NCI-H774 (cell line): Measurements from ENCODE around the gene CFAP20DC.
A peak's percentile ranks its signal among the peaks of the same experiment; 100 is the strongest.

Source experiments
- DNase-seq: peaks from one replicate; lab custom pipeline; 2025; lab: John Stamatoyannopoulos, UW

CFAP20DC gene

DNA sequence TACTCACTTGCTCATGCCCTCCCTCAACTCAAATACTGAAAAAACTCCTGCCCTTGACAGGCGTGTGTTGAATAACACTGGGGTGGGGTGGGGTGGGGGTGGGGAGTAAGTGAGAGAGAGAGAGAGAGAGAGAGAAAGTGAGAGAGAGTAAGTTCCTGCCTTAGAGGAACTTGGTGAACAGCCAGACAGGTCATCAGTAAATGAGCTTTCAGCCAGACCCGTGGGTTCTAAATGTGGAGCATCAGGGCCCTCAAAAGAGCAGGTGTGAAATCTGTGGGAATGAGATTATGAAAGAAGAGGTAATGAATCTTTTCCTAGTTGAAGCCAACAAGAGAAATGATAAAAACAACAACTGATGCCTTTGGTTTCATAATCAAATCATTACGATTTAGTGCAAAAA, 248.9 kb downstream of the CFAP20DC start:
- no peak for DNase-seq

- no peak for DNase-seq
Observed at GRCh38 chr3:58800032-58800431, 249.8 kb downstream of the CFAP20DC start.

DNA sequence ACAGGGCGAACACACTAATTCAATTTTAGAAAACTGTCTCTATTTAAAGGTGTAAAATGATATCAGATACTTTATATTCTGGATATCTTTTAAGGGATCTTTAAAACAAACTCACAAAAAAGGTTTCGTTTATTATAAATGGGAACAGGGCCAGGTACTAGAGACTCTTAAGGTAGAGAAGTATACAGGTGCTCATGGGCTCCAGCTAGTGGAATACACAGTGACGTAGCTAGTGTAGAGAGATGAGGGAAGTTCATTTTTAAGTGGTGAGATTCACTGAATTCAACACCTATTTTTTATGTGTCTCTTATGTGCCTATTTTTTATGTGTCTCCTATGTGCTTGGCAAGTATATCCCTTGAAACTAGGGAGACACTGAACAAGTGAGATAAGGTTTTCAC, 250.6 kb downstream of the CFAP20DC start:
- DNase-seq: no peak

- no peak for DNase-seq
Observed at GRCh38 chr3:58798312-58798711, 251.5 kb downstream of the CFAP20DC start.

GRCh38 chr3:58794750-58795149, 255.1 kb downstream of the CFAP20DC start:
- DNase-seq: no peak

- no peak for DNase-seq
Observed at GRCh38 chr3:58793938-58794337, 255.9 kb downstream of the CFAP20DC start.

GRCh38 chr3:58792921-58793451, 256.8 kb downstream of the CFAP20DC start:
- no peak for DNase-seq

GRCh38 chr3:58789385-58789784, 260.4 kb downstream of the CFAP20DC start:
- DNase-seq: no peak

GRCh38 chr3:58784888-58785287, 264.9 kb downstream of the CFAP20DC start:
- no peak for DNase-seq

GRCh38 chr3:58784425-58784824, 265.4 kb downstream of the CFAP20DC start:
- DNase-seq: no peak

GRCh38 chr3:58783845-58784244, 266.0 kb downstream of the CFAP20DC start:
- DNase-seq: no peak

DNA sequence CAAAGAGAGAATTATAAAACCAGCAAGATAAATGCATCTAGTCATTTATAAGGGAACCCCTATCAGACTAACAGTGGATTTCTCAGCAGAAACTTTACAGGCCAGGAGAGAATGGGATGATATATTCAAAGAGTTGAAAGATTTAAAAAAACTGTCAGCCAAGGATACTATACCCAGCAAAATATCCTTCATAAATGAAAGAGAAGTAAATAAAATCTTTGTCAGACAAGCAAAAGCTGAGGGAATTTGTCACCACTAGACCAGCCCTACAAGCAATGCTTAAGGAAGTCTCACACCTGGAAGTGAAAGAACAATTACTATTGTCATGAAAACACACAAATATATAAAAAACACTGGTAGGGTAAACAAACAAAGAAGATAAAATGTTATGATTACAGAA, 269.9 kb downstream of the CFAP20DC start:
- no peak for DNase-seq

DNA sequence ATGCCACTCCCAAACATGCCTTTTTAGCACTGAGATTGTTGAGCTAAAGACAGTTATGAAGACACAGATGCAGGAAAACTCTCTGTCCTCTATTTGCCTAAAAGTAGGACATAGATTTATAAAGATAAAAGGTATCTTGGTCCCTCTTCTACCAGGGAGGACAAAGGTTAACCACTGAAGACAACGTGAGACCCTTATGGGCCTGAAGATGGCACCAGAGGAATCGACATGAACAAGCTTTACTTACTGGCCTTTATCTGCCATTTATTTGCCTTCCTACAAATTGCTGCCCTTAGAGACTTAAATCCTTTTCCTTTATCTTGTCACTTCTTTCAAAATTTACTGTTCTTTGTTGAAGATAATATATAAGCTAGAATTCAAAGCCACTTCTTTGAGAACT, 273.6 kb downstream of the CFAP20DC start:
- no peak for DNase-seq

DNA sequence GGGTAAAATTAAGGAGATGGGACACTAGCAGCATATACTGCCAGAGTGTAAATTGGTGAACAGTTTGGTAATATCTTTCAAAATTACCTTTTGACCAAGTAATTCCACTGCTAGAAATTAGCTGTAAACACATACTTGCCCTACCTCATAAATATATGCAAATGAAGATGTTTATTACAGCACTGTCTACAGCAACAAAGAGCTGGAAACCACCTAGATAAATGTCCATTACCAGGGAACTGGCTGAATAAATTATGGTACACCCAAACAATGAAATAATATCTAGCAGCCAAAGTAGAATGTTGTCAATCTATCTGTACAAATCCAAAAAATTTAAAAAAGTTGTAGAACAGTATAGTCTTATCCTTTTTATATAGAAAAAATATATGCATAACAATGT, 277.4 kb downstream of the CFAP20DC start:
- DNase-seq: no peak

DNA sequence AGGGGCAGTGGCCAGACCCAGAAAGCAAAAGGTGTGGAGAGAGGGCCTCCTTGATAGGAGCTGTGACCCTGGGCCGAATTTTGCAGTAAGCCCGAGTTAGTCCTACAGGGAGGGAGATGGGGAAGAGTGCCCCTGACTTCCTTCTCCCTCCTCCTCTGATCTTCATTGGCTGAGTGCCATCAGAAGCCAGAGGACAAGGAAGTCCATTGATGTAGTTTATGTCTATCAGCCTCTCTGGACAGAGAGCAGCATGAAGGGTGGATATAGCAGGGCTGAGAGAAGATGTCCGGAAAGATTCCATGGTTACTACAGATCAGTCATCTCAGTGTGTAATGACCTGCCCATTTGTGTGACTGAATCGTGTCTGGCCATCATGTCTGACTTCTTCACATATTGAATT, 280.8 kb downstream of the CFAP20DC start:
- DNase-seq: no peak

DNA sequence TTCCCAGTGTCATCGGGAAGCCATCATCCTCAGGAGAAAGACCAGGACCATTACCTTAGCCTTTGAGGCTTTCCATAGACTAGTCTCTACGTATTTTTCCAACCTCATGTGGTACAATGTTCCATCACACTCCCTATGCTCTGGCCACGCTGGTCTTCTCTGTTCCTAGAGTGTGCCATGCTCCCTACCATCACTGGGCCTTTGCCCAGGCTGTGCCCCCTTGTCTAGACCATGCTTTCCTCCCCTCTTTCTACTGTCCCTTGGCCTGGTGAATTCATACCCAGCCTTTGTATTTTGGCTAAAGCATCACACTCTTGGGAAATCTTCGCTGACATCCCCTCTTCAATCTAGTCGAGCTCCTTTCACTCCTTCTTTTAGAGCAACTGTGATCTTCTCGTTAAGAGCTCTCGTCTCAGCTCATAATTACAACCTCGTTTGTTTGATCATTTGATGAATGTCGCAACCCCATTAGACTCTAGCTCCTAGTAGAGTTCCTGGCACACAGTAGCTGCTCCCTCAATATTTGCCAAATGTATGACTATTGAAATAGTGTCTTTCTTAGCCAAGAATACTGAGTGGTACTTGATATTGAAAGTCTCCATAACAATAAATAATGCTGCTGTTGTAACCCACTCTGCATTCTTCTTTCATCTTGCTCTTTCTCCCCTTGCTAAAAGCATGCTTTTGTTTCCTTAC, 283.1 kb downstream of the CFAP20DC start:
- DNase-seq: peak; percentile 0

GRCh38 chr3:58755150-58755549, 294.7 kb downstream of the CFAP20DC start:
- no peak for DNase-seq

GRCh38 chr3:58754074-58754473, 295.8 kb downstream of the CFAP20DC start:
- no peak for DNase-seq

DNA sequence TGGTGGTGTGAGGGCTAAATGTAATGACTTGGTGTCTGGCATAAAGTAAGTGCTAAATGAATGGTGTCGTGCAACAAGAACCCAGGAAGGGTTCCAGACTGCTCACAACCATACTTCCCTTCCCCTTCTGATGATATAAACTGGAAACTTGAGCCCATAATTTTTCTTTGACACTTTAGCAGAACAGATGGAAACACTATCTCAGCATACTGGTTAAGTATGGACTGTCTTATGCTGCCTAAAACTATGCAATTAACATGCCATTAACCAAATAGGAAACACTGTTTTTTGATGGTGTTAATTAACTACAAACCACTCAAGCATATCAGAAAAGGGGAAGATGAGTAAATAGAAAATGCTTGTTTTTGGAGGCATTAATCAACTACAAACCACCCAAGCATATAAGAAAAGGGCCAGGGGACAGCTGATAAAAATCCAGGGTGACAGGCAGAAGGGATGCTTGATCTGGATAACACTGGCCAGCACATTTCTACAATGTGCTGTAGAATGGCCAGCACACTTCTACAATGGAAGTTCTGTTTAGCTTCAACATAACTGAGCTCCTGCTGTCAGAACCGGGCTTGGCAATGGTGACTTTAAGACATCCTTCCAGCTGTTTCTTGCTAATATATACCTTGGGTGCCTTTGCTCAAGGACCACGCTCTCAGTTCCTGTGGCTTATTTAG, 297.8 kb downstream of the CFAP20DC start:
- DNase-seq: no peak

DNA sequence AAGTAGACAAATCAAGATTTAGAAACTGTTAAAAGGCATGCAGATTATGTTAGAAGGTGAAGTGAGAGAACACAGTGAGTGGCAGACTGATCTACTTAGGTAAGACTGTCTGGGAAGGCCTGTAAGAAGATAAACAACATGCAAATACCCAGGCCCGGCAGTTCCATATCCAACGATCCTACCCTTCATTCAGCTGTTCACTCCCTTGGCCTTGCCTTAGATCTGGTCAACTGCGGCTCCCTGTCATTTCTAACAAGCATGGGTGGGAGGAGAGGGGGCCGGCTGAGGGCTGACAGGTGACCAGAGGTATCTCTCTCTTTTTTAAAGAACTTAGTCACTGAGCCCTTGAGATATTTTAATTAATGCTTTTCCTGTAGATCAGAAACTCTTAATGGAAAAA, 298.6 kb downstream of the CFAP20DC start:
- DNase-seq: no peak

DNA sequence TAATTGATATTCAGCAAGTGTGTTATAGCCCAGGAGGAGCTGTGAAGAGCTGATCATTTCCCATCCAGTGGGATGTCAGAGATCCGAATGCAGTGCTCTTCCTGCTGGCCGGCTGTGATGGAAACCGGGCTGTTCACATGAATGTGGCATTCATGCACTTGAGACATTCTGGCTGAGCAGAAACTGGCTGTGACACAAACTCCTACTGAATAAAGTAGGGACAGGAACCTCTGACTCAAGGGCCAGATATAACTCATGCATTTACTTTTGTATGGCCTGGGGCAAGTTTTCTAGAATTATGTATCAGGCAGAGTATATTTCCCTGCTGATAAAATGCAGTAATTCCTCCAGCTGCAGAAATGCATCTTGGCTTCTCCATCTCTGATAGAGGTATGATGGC, 299.9 kb downstream of the CFAP20DC start:
- DNase-seq: no peak

DNA sequence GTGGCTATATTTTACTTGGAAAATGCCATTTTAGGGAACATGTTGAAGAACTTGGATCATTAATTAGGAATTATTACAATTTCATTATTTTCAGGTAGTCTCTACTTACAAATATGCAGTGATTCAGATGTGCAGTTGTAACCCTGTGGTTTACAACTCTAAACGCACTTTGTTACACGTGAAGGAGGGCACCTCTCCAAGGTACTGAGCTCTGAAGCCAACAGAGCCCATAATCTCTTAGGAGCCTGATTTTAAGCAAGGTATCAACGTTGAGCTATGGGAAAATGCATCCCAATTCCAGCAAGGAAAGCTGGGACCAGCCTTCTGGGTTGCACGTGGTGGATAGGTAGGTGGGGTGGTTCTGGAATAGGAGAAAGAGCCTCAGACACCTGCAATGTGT, 301.8 kb downstream of the CFAP20DC start:
- no peak for DNase-seq

GRCh38 chr3:58746758-58747157, 303.1 kb downstream of the CFAP20DC start:
- DNase-seq: no peak

DNA sequence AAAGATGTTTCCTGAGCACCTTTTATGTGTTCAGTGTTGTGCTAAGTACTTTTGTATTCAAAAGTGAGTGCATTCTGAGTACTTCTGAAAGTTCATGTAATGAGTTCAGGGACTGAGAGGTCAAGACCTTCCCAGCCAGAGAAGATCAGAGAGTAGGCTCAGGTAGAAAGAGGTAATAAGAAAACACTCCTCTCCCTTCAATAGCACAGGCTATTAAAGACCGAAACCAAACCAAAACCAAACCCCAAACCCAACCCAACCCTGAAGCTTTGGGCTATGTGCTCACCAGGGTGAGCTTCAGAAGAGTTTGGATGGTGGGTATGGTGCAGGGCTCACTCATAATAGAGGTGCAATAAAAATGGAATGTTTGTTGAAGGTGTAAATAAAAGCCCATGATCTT, 306.5 kb downstream of the CFAP20DC start:
- no peak for DNase-seq
